ENCODE results near the gene MCUB. TPM values are rescaled to one million over a fixed set of nuclear protein-coding genes. Genes with fewer than 3 reads are reported as not detected.
"Not testable (repeated sequence)": the region's sequence is repeated elsewhere in the genome, so short reads cannot be mapped to it uniquely, and the experiment has no call there.

The MCUB gene
- total and polyA plus RNA-seq, 2 donors (not counting 3 experiments of a cell fraction or from before 2014, with no cell fraction given), result 32.5 to 53.8 TPM

DNA sequence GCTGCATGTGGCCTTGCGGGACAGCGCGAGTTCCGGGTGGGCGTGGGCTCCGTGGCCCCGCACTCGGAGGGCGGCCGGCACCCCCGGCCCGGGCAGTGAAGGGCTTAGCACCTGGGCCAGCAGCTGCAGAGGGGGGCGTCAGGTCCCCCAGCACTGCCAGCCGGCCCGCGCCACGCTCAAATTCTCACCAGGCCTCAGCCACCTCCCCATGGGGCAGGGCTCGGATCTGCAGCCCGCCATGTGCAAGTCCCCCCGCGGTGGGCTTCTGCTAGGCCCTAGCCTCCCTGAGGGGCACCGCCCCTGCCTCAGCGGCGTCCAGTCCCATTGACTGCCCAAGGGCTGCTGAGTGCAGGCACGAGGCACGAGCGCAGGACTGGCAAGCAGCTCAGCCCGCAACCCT lies 2.6 kb upstream of the MCUB start:
- Histone ChIP-seq H3K9me3 (replicated peaks; ENCODE audit: control insufficient read depth, insufficient read depth, low read length) (no peaks in the 10 kb centered on the region), H3K36me3 (ENCODE audit: control insufficient read depth in 2 of 2, extremely low read depth in 1 of 2, insufficient read depth in 2 of 2, low read length in 2 of 2) (no peaks in the 10 kb centered on the region), H3K9me1 (replicated peaks; ENCODE audit: control insufficient read depth, extremely low read depth, insufficient read depth, low read length) (no peaks in the 10 kb centered on the region), H3K9ac (replicated peaks; ENCODE audit: extremely low read depth, insufficient read depth, low read length) (no peak overlapping the region), H3K4me3 (replicated peaks in 1 of 3; ENCODE audit: insufficient read depth in 1 of 3, low read depth in 1 of 3, low read length in 3 of 3) (no peak overlapping the region), H3K4me2 (ENCODE audit: insufficient read depth, low read length) (no peak overlapping the region), H3K79me2 (ENCODE audit: control insufficient read depth, insufficient read depth, low read length) (peaks cover 8% of the 10 kb centered on the region), H3K27me3 (ENCODE audit: control insufficient read depth in 2 of 2, insufficient read depth in 2 of 2, low read length in 2 of 2) (no peaks in the 10 kb centered on the region), H3K4me1 (ENCODE audit: control insufficient read depth, extremely low read depth, insufficient read depth, low read length) (peaks cover 16% of the 10 kb centered on the region), H2AFZ (ENCODE audit: low read depth, low read length) (no peak overlapping the region), H3K27ac (ENCODE audit: insufficient read depth, low read depth, low read length) (no peak overlapping the region), H4K20me1 (replicated peaks; ENCODE audit: control insufficient read depth, extremely low read depth, insufficient read depth, low read length) (no peaks in the 10 kb centered on the region)
- FAIRE-seq (no peak), DNase-seq (ENCODE audit: low read depth, low spot score) (no peak)
- intact Hi-C loops (cut with micrococcal nuclease), result no loop called here
- TF ChIP-seq MYC (IDR thresholded peaks at IDR 0.05; ENCODE audit: low read depth, low read length), result no peak
- no peak for TF ChIP-seq EZH2 (IDR thresholded peaks at IDR 0.05; ENCODE audit: borderline replicate concordance, low read depth, low read length, severe bottlenecking)
- TF ChIP-seq MAX (IDR thresholded peaks at IDR 0.05; ENCODE audit: insufficient read depth, insufficient read length), result no peak
- TF ChIP-seq JUN (IDR thresholded peaks at IDR 0.05; ENCODE audit: borderline replicate concordance, insufficient read depth, insufficient read length, low read depth), result no peak
- no peak for TF ChIP-seq CTCF (IDR thresholded peaks at IDR 0.05; ENCODE audit: extremely low read depth in 1 of 2, insufficient read depth in 1 of 2, low read depth in 1 of 2, low read length in 2 of 2)
- no peak for TF ChIP-seq GATA2 (IDR thresholded peaks at IDR 0.05; ENCODE audit: insufficient read depth, insufficient read length, low read depth, low read length)
- no peak for TF ChIP-seq POLR2AphosphoS5 (IDR thresholded peaks at IDR 0.05; ENCODE audit: insufficient read depth, low read depth, low read length)
- BruUV-seq (replicated peaks), result no TSS peak
- ChIA-PET POLR2A (no interaction called here), CTCF (no interaction called here)
- dilution Hi-C loops (cut with MboI; ENCODE audit: extremely low pct_ligation_motif_present, low sequenced_read_pairs), result no loop called here

DNA sequence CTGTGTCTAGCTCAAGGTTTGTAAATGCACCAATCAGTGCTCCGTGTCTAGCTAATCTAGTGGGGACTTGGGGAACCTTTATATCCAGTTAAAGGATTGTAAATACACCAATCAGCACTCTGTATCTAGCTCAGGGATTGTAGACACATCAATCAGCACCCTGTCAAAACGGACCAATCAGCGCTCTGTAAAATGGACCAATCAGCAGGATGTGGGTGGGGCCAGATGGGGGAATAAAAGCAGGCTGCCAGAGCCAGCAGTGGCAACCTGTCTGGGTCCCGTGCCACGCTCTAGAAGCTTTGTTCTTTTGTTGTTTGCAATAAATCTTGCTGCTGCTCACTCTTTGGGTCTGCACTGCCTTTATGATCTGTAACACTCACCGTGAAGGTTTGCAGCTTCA lies 2.0 kb upstream of the MCUB start:
- H3K9me1 ChIP-seq (replicated peaks; ENCODE audit: control insufficient read depth, extremely low read depth, insufficient read depth, low read length); H3K4me2 ChIP-seq (ENCODE audit: insufficient read depth, low read length); H3K9ac ChIP-seq (replicated peaks; ENCODE audit: extremely low read depth, insufficient read depth, low read length); POLR2A ChIA-PET; H3K36me3 ChIP-seq (ENCODE audit: control insufficient read depth in 2 of 2, extremely low read depth in 1 of 2, insufficient read depth in 2 of 2, low read length in 2 of 2); CTCF ChIA-PET; H3K9me3 ChIP-seq (replicated peaks; ENCODE audit: control insufficient read depth, insufficient read depth, low read length); H3K27me3 ChIP-seq (ENCODE audit: control insufficient read depth in 2 of 2, insufficient read depth in 2 of 2, low read length in 2 of 2); H3K27ac ChIP-seq (ENCODE audit: insufficient read depth, low read depth, low read length); FAIRE-seq; DNase-seq (ENCODE audit: low read depth, low spot score); H4K20me1 ChIP-seq (replicated peaks; ENCODE audit: control insufficient read depth, extremely low read depth, insufficient read depth, low read length); BruUV-seq (replicated peaks); intact Hi-C loops (cut with micrococcal nuclease); H3K4me3 ChIP-seq (replicated peaks in 1 of 3; ENCODE audit: insufficient read depth in 1 of 3, low read depth in 1 of 3, low read length in 3 of 3); H2AFZ ChIP-seq (ENCODE audit: low read depth, low read length); dilution Hi-C loops (cut with MboI; ENCODE audit: extremely low pct_ligation_motif_present, low sequenced_read_pairs): not testable (repeated sequence)
- Histone ChIP-seq H3K4me1 (ENCODE audit: control insufficient read depth, extremely low read depth, insufficient read depth, low read length) (peaks cover 16% of the 10 kb centered on the region), H3K79me2 (ENCODE audit: control insufficient read depth, insufficient read depth, low read length) (peaks cover 14% of the 10 kb centered on the region)

Data from endothelial cell of umbilical vein (primary cell).